Thyroid gland (tissue), 4 donors: ENCODE data around the gene PRODH2.

Experiments
- POLR2A ChIP-seq, 2 donors: fragments of 450-650 bp; IDR thresholded peaks; one replicate each; pipeline ENCODE4 v1.6.1; 2017; ENCODE audit warnings: antibody characterized with exemption in 2 of 2, mild to moderate bottlenecking in 2 of 2, moderate library complexity in 1 of 2
- TF ChIP-seq, protein P1 (sequence below), 6 experiments: fragments of 200-600 bp in 3 of 6; fragments of 450-650 bp in 3 of 6; sonication (generic) in 3 of 6; IDR thresholded peaks; one replicate each; pipeline ENCODE4 v1.5.1; 2016 to 2019; ENCODE audit warnings: antibody characterized with exemption in 6 of 6, mild to moderate bottlenecking in 2 of 6, inconsistent platforms in 1 of 6, moderate library complexity in 1 of 6

DNA sequence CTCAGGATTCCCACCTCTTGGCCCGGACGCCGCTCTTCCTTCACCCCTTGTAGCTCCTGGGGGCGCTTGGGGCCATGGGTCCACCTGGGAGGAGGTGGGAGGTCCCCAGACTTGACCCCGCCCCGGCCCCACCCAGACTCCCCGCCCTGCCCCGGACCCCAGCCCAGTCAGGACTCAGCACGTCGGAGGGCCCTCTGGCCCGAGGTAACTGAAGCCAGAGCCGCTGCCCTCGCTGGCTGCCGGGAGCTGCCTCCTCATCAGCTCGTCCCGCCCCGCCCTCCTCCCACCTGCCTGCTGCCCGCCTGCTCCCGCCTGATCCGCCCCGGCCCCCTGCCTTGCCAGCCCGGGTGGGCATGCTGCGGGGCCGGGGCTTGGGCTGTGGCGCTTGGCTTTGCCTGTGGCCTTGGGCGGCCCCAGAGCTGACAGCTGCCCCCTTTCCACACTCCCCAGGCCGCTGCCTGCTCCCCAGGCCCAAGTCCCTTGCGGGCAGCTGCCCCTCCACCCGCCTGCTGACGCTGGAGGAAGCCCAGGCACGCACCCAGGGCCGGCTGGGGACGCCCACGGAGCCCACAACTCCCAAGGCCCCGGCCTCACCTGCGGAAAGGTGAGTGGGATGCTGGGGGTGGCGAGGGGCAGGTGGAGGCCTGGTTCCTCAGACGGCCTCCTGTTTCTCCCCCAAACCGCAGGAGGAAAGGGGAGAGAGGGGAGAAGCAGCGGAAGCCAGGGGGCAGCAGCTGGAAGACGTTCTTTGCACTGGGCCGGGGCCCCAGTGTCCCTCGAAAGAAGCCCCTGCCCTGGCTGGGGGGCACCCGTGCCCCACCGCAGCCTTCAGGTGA is 27.9 kb downstream of the PRODH2 start:
- TF ChIP-seq, protein P1, sequence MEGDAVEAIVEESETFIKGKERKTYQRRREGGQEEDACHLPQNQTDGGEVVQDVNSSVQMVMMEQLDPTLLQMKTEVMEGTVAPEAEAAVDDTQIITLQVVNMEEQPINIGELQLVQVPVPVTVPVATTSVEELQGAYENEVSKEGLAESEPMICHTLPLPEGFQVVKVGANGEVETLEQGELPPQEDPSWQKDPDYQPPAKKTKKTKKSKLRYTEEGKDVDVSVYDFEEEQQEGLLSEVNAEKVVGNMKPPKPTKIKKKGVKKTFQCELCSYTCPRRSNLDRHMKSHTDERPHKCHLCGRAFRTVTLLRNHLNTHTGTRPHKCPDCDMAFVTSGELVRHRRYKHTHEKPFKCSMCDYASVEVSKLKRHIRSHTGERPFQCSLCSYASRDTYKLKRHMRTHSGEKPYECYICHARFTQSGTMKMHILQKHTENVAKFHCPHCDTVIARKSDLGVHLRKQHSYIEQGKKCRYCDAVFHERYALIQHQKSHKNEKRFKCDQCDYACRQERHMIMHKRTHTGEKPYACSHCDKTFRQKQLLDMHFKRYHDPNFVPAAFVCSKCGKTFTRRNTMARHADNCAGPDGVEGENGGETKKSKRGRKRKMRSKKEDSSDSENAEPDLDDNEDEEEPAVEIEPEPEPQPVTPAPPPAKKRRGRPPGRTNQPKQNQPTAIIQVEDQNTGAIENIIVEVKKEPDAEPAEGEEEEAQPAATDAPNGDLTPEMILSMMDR (IDR thresholded peaks at IDR 0.05) = no peak
- TF ChIP-seq POLR2A (IDR thresholded peaks at IDR 0.05) = no peak
